Stomach smooth muscle (tissue), 2 donors: Measurements from ENCODE around the gene PARD6G.

Experiments used
- H3K27ac ChIP-seq: one replicate; pipeline ENCODE4 v1.7.0; 2013; ENCODE audit warnings: mild to moderate bottlenecking, low read length, inconsistent platforms
- H3K27me3 ChIP-seq, 2 donors: one replicate each; pipeline ENCODE4 v1.7.0; 2013; ENCODE audit warnings: low read length in 2 of 2; ENCODE audit not compliant: insufficient read depth in 2 of 2, control insufficient read depth in 1 of 2
- H3K36me3 ChIP-seq, 2 donors: one replicate each; pipeline ENCODE4 v1.7.0; 2013; ENCODE audit warnings: low read length in 2 of 2; ENCODE audit not compliant: control insufficient read depth in 2 of 2, insufficient read depth in 2 of 2
- H3K4me1 ChIP-seq: one replicate; pipeline ENCODE4 v1.7.0; 2013; ENCODE audit warnings: low read length; ENCODE audit not compliant: control insufficient read depth, insufficient read depth
- H3K4me3 ChIP-seq, 2 donors: one replicate each; pipeline ENCODE4 v1.7.0; 2013; ENCODE audit warnings: low read length in 2 of 2
- H3K9ac ChIP-seq, 2 donors: one replicate each; pipeline ENCODE4 v1.7.0; 2013; ENCODE audit warnings: low read length in 2 of 2, mild to moderate bottlenecking in 1 of 2
- H3K9me3 ChIP-seq, 2 donors: one replicate each; pipeline ENCODE4 v1.7.0; 2013; ENCODE audit warnings: low read length in 2 of 2; ENCODE audit not compliant: control insufficient read depth in 2 of 2
- donor health status: healthy.
- donor health status: Pancreatic carcinoma.

The PARD6G gene

GRCh38 chr18:80187956-80188642 lies 59.2 kb downstream of the PARD6G start:
- H3K27me3 ChIP-seq = no peaks in the 10 kb centered on the region
- no peaks in the 10 kb centered on the region for H3K4me1 ChIP-seq
- H3K27ac ChIP-seq = no peak overlapping the region
- no peaks in the 10 kb centered on the region for H3K9me3 ChIP-seq
- H3K9ac ChIP-seq = no peak overlapping the region
- H3K36me3 ChIP-seq = no peaks in the 10 kb centered on the region
- no peak overlapping the region for H3K4me3 ChIP-seq

GRCh38 chr18:80185545-80185944 lies 61.8 kb downstream of the PARD6G start:
- Histone ChIP-seq H3K36me3 (no peaks in the 10 kb centered on the region), H3K27ac (no peak overlapping the region), H3K9me3 (no peaks in the 10 kb centered on the region), H3K4me3 (no peak overlapping the region), H3K4me1 (no peaks in the 10 kb centered on the region), H3K27me3 (no peaks in the 10 kb centered on the region), H3K9ac (no peak overlapping the region)

- no peaks in the 10 kb centered on the region for H3K36me3 ChIP-seq
- H3K4me3 ChIP-seq = no peak overlapping the region
- H3K27me3 ChIP-seq = no peaks in the 10 kb centered on the region
- H3K9ac ChIP-seq = no peak overlapping the region
- no peaks in the 10 kb centered on the region for H3K4me1 ChIP-seq
- H3K9me3 ChIP-seq = no peaks in the 10 kb centered on the region
- no peak overlapping the region for H3K27ac ChIP-seq
These were observed 63.0 kb downstream of the PARD6G start for GRCh38 chr18:80184243-80184772.

GRCh38 chr18:80183273-80184050 lies 63.9 kb downstream of the PARD6G start:
- no peaks in the 10 kb centered on the region for H3K36me3 ChIP-seq
- no peak overlapping the region for H3K27ac ChIP-seq
- no peak overlapping the region for H3K4me3 ChIP-seq
- no peak overlapping the region for H3K9ac ChIP-seq
- no peaks in the 10 kb centered on the region for H3K9me3 ChIP-seq
- H3K27me3 ChIP-seq = no peaks in the 10 kb centered on the region
- H3K4me1 ChIP-seq = no peaks in the 10 kb centered on the region

- no peaks in the 10 kb centered on the region for H3K36me3 ChIP-seq
- H3K27ac ChIP-seq = no peak overlapping the region
- H3K4me1 ChIP-seq = no peaks in the 10 kb centered on the region
- H3K9me3 ChIP-seq = no peaks in the 10 kb centered on the region
- H3K27me3 ChIP-seq = no peaks in the 10 kb centered on the region
- H3K4me3 ChIP-seq = no peak overlapping the region
- no peak overlapping the region for H3K9ac ChIP-seq
These were observed 64.5 kb downstream of the PARD6G start for GRCh38 chr18:80182855-80183254.

- Histone ChIP-seq H3K36me3 (no peaks in the 10 kb centered on the region), H3K27me3 (no peaks in the 10 kb centered on the region), H3K4me3 (no peak overlapping the region), H3K27ac (no peak overlapping the region), H3K9me3 (no peaks in the 10 kb centered on the region), H3K4me1 (peaks cover under 1% of the 10 kb centered on the region), H3K9ac (no peak overlapping the region)
These were observed 65.5 kb downstream of the PARD6G start for GRCh38 chr18:80181642-80182461.

- H3K27me3 ChIP-seq = no peaks in the 10 kb centered on the region
- H3K9me3 ChIP-seq = no peaks in the 10 kb centered on the region
- H3K4me3 ChIP-seq = no peak overlapping the region
- no peak overlapping the region for H3K27ac ChIP-seq
- H3K36me3 ChIP-seq = no peaks in the 10 kb centered on the region
- no peak overlapping the region for H3K9ac ChIP-seq
- H3K4me1 ChIP-seq = peaks cover 3% of the 10 kb centered on the region
These were observed 66.3 kb downstream of the PARD6G start for GRCh38 chr18:80180778-80181564.

- Histone ChIP-seq H3K27ac (no peak overlapping the region), H3K4me3 (no peak overlapping the region), H3K4me1 (peaks cover 3% of the 10 kb centered on the region), H3K36me3 (no peaks in the 10 kb centered on the region), H3K27me3 (no peaks in the 10 kb centered on the region), H3K9ac (no peak overlapping the region), H3K9me3 (no peaks in the 10 kb centered on the region)
These were observed 67.3 kb downstream of the PARD6G start for GRCh38 chr18:80179857-80180558.

- no peaks in the 10 kb centered on the region for H3K9me3 ChIP-seq
- no peaks in the 10 kb centered on the region for H3K27me3 ChIP-seq
- H3K4me3 ChIP-seq = no peak overlapping the region
- no peak overlapping the region for H3K27ac ChIP-seq
- H3K9ac ChIP-seq = no peak overlapping the region
- H3K36me3 ChIP-seq = no peaks in the 10 kb centered on the region
- H3K4me1 ChIP-seq = peaks cover 3% of the 10 kb centered on the region
These were observed 68.1 kb downstream of the PARD6G start for GRCh38 chr18:80178935-80179818.
